Neuronal stem cell (in vitro differentiated cells): ENCODE results near the gene BRPF1.

Source experiments
- DNase-seq: peaks from one replicate; pipeline ENCODE4 v3.0.0-alpha.2; 2013; ENCODE audit warnings: low spot score
- H2AFZ ChIP-seq: one replicate; pipeline ENCODE4 v1.6.1; 2013; ENCODE audit warnings: mild to moderate bottlenecking, low read length, inconsistent platforms
- H2AK5ac ChIP-seq: 2 replicates; pipeline ENCODE4 v1.6.1; 2013; ENCODE audit warnings: low read depth, mild to moderate bottlenecking, inconsistent platforms, low read length, moderate library complexity, mixed read lengths
- H2BK120ac ChIP-seq: 2 replicates; pipeline ENCODE4 v1.6.1; 2013; ENCODE audit warnings: low read depth, mild to moderate bottlenecking, inconsistent platforms, low read length, moderate library complexity, mixed read lengths
- H2BK12ac ChIP-seq: one replicate; pipeline ENCODE4 v1.6.1; 2013; ENCODE audit warnings: low read length, inconsistent platforms
- H2BK15ac ChIP-seq: 2 replicates; pipeline ENCODE4 v1.6.1; 2013; ENCODE audit warnings: mild to moderate bottlenecking, low read length, inconsistent platforms, mixed read lengths
- H2BK5ac ChIP-seq: one replicate; pipeline ENCODE4 v1.6.1; 2013; ENCODE audit warnings: inconsistent platforms, mild to moderate bottlenecking, low read length, moderate library complexity
- H3K14ac ChIP-seq: one replicate; pipeline ENCODE4 v1.6.1; 2013; ENCODE audit warnings: low read length, inconsistent platforms
- H3K18ac ChIP-seq: 2 replicates; pipeline ENCODE4 v1.6.1; 2013; ENCODE audit warnings: low read length, inconsistent platforms
- H3K23ac ChIP-seq: 2 replicates; pipeline ENCODE4 v1.6.1; 2013; ENCODE audit warnings: low read depth, mild to moderate bottlenecking, mixed read lengths, low read length, inconsistent platforms; ENCODE audit not compliant: poor library complexity
- H3K27ac ChIP-seq: replicated peaks from 3 replicates; pipeline ENCODE4 v1.5.1; 2013; ENCODE audit warnings: low read length, inconsistent platforms
- H3K27me3 ChIP-seq, 3 experiments: 2 replicates each; pipeline ENCODE4 v1.6.1; 2013; ENCODE audit warnings: low read length in 3 of 3, mild to moderate bottlenecking in 2 of 3, inconsistent platforms in 1 of 3, low read depth in 1 of 3, mixed read lengths in 1 of 3, moderate library complexity in 1 of 3; ENCODE audit not compliant: control insufficient read depth in 3 of 3, insufficient read depth in 3 of 3
- H3K36me3 ChIP-seq, 2 donors: replicated peaks in 1 of 2; 2 replicates each; pipeline ENCODE4 v1.6.1; 2013; ENCODE audit warnings: low read length in 2 of 2; ENCODE audit not compliant: control insufficient read depth in 2 of 2, insufficient read depth in 2 of 2
- H3K4ac ChIP-seq: 2 replicates; pipeline ENCODE4 v1.6.1; 2013; ENCODE audit warnings: inconsistent platforms, mild to moderate bottlenecking, low read length, moderate library complexity
- H3K4me1 ChIP-seq, 2 donors: 1 replicate in 1 of 2; 2 replicates in 1 of 2; pipeline ENCODE4 v1.6.1; 2013; ENCODE audit warnings: low read length in 2 of 2, low read depth in 1 of 2; ENCODE audit not compliant: control insufficient read depth in 2 of 2, insufficient read depth in 1 of 2
- H3K4me2 ChIP-seq: one replicate; pipeline ENCODE4 v1.6.1; 2013; ENCODE audit warnings: mild to moderate bottlenecking, low read length, inconsistent platforms; ENCODE audit not compliant: insufficient read depth, poor library complexity, severe bottlenecking
- H3K4me3 ChIP-seq, 2 donors: 2 replicates each; pipeline ENCODE4 v1.5.1; 2013; ENCODE audit warnings: low read length in 2 of 2, mild to moderate bottlenecking in 2 of 2, inconsistent platforms in 1 of 2, moderate library complexity in 1 of 2
- H3K79me1 ChIP-seq: one replicate; pipeline ENCODE4 v1.6.1; 2013; ENCODE audit warnings: low read depth, mild to moderate bottlenecking, inconsistent platforms, low read length, moderate library complexity
- H3K9ac ChIP-seq: one replicate; pipeline ENCODE4 v1.6.1; 2013; ENCODE audit warnings: mild to moderate bottlenecking, low read depth, low read length, inconsistent platforms; ENCODE audit not compliant: poor library complexity
- H3K9me3 ChIP-seq, 2 donors: replicated peaks in 1 of 2; 2 replicates each; pipeline versions ENCODE3 to v1.6.1; 2013; ENCODE audit warnings: low read length in 2 of 2, mild to moderate bottlenecking in 2 of 2, inconsistent platforms in 1 of 2, low read depth in 1 of 2, mixed read lengths in 1 of 2, moderate library complexity in 1 of 2; ENCODE audit not compliant: control insufficient read depth in 2 of 2, insufficient read depth in 1 of 2
- H4K8ac ChIP-seq: one replicate; pipeline ENCODE4 v1.6.1; 2013; ENCODE audit warnings: low read depth, mild to moderate bottlenecking, inconsistent platforms, low read length, moderate library complexity
- H4K91ac ChIP-seq: one replicate; pipeline ENCODE4 v1.6.1; 2013; ENCODE audit warnings: low read length, low read depth, mild to moderate bottlenecking, inconsistent platforms; ENCODE audit not compliant: poor library complexity
- WGBS, 2 donors: extraction: QIAGEN DNeasy Blood & Tissue Kit; methylation state at CpG; one replicate each; pipeline ENCODE4 v1.1.7; 2013; ENCODE audit warnings: missing lambda C conversion rate in 2 of 2, mixed read lengths in 1 of 2; ENCODE audit not compliant: insufficient read length in 2 of 2, insufficient replicate concordance in 1 of 2; ENCODE audit errors: extremely low coverage in 2 of 2; 5-methylcytosine and 5-hydroxymethylcytosine counted together

Gene BRPF1

GRCh38 chr3:9792405-9793160, 61.0 kb downstream of the BRPF1 start, which contains the start of the genes ARPC4 and TADA3:
Gene ARPC4 (plus strand): TSS chr3:9793082. CDS start chr3:9793122, 40 bp downstream.
Gene TADA3 (minus strand): TSS chr3:9792473. CDS start chr3:9791466, 1,007 bp downstream.
- no peak within 1 kb of the TSS for H2BK120ac ChIP-seq
- no peaks in the 10 kb centered on the region for H3K27me3 ChIP-seq
- H3K27ac ChIP-seq = peak within 1 kb of the TSS; percentile 98
- DNase-seq = peak; percentile 98
- H3K4me1 ChIP-seq = peaks cover 7 to 9% of the 10 kb centered on the region in 2 donors
- H3K9me3 ChIP-seq = no peaks in the 10 kb centered on the region
- H4K8ac ChIP-seq = no peak within 1 kb of the TSS
- H3K4me3 ChIP-seq = peak within 1 kb of the TSS; percentile 71 to 88
- H3K14ac ChIP-seq = no peak within 1 kb of the TSS
- peaks cover 29 to 65% of the 10 kb centered on the region in 2 donors for H3K36me3 ChIP-seq
- peak within 1 kb of the TSS; percentile 4 for H2BK5ac ChIP-seq
- H3K4me2 ChIP-seq = peak within 1 kb of the TSS; percentile 77
- H3K23ac ChIP-seq = peak within 1 kb of the TSS; percentile 86
- peak within 1 kb of the TSS; percentile 98 for H2AFZ ChIP-seq
- no CpG with 5 or more reads among the region's 65 CpGs for WGBS, 2 donors
- H4K91ac ChIP-seq = peak within 1 kb of the TSS; percentile 11
- H2BK12ac ChIP-seq = no peak within 1 kb of the TSS
- peaks cover 3% of the 10 kb centered on the region for H3K79me1 ChIP-seq
- peak within 1 kb of the TSS; percentile 13 for H2AK5ac ChIP-seq
- peak within 1 kb of the TSS; percentile 90 for H3K18ac ChIP-seq
- no peak within 1 kb of the TSS for H2BK15ac ChIP-seq
- H3K4ac ChIP-seq = peak within 1 kb of the TSS; percentile 86
- peak within 1 kb of the TSS; percentile 95 for H3K9ac ChIP-seq

- no peak overlapping the region for H2BK15ac ChIP-seq
- no CpG with 5 or more reads among the region's 23 CpGs for WGBS, 2 donors
- DNase-seq = no peak
These were observed 61.7 kb downstream of the BRPF1 start for GRCh38 chr3:9793161-9793781.

GRCh38 chr3:9794400-9794799, 62.9 kb downstream of the BRPF1 start:
- H3K4me3 ChIP-seq = no peak overlapping the region
- peaks cover 27 to 69% of the 10 kb centered on the region in 2 donors for H3K36me3 ChIP-seq
- H3K23ac ChIP-seq = no peak overlapping the region

More at GRCh38 chr3:9793161-9793781, 61.7 kb downstream of the BRPF1 start:
- Histone ChIP-seq H3K23ac (peak overlapping the region; percentile 82), H3K79me1 (peaks cover 4% of the 10 kb centered on the region), H4K8ac (no peak overlapping the region), H2AFZ (peak overlapping the region; percentile 98), H2BK5ac (peak overlapping the region; percentile 4), H3K27ac (peak overlapping the region; percentile 49), H3K4me2 (peak overlapping the region; percentile 77), H2BK120ac (no peak overlapping the region), H2BK12ac (no peak overlapping the region), H3K9me3 (no peaks in the 10 kb centered on the region), H3K4me3 (peak overlapping the region; percentile 71 to 88), H3K36me3 (peaks cover 30 to 67% of the 10 kb centered on the region in 2 donors), H2AK5ac (peak overlapping the region; percentile 13), H3K14ac (no peak overlapping the region), H3K4ac (peak overlapping the region; percentile 86), H3K27me3 (no peaks in the 10 kb centered on the region), H3K4me1 (peaks cover 7 to 9% of the 10 kb centered on the region in 2 donors), H3K18ac (peak overlapping the region; percentile 55), H4K91ac (peak overlapping the region; percentile 11), H3K9ac (peak overlapping the region; percentile 95)

GRCh38 chr3:9795207-9795606, 63.7 kb downstream of the BRPF1 start:
- Histone ChIP-seq H3K18ac (no peak overlapping the region), H3K27ac (no peak overlapping the region), H3K9ac (no peak overlapping the region), H4K8ac (no peak overlapping the region), H3K4me2 (no peak overlapping the region), H4K91ac (no peak overlapping the region), H3K9me3 (no peaks in the 10 kb centered on the region), H2BK15ac (no peak overlapping the region), H2AFZ (no peak overlapping the region), H2BK120ac (no peak overlapping the region), H3K14ac (no peak overlapping the region), H2BK12ac (no peak overlapping the region), H2BK5ac (no peak overlapping the region), H2AK5ac (no peak overlapping the region), H3K79me1 (peaks cover 4% of the 10 kb centered on the region), H3K36me3 (peaks cover 29 to 69% of the 10 kb centered on the region in 2 donors), H3K4me3 (no peak overlapping the region), H3K23ac (no peak overlapping the region), H3K4me1 (peaks cover 7 to 9% of the 10 kb centered on the region in 2 donors), H3K27me3 (no peaks in the 10 kb centered on the region), H3K4ac (no peak overlapping the region)
- no peak for DNase-seq
- WGBS, 2 donors = no CpG with 5 or more reads among the region's 5 CpGs

More at GRCh38 chr3:9794400-9794799, 62.9 kb downstream of the BRPF1 start:
- Histone ChIP-seq H3K79me1 (peaks cover 4% of the 10 kb centered on the region), H3K4me2 (no peak overlapping the region), H3K4me1 (peaks cover 7 to 9% of the 10 kb centered on the region in 2 donors), H3K9me3 (no peaks in the 10 kb centered on the region), H4K8ac (no peak overlapping the region), H4K91ac (no peak overlapping the region), H3K18ac (no peak overlapping the region), H2AK5ac (no peak overlapping the region), H2BK12ac (no peak overlapping the region), H3K9ac (no peak overlapping the region), H2BK15ac (no peak overlapping the region), H3K4ac (no peak overlapping the region), H2BK5ac (no peak overlapping the region), H3K14ac (no peak overlapping the region), H2AFZ (no peak overlapping the region), H3K27me3 (no peaks in the 10 kb centered on the region), H2BK120ac (no peak overlapping the region), H3K27ac (no peak overlapping the region)
- no peak for DNase-seq
- WGBS, 2 donors = no CpG with 5 or more reads among the region's 11 CpGs
